Heart left ventricle (tissue), 13 donors: Measurements from ENCODE around the gene NLRP12.
"Not testable (repeated sequence)": the region's sequence is repeated elsewhere in the genome, so short reads cannot be mapped to it uniquely, and the experiment has no call there.

Experiments used
- POLR2A ChIP-seq, 2 donors: fragments of 450-650 bp; IDR thresholded peaks; one replicate each; pipeline ENCODE4 v1.6.1; 2017; ENCODE audit warnings: antibody characterized with exemption in 2 of 2, mild to moderate bottlenecking in 2 of 2, moderate library complexity in 2 of 2
- TF ChIP-seq, protein P1 (sequence below), 12 donors: fragments of 200-600 bp; sonication (generic) in 4 of 12; IDR thresholded peaks; one replicate each; pipeline versions ENCODE4 v1.5.0 to v1.8.0; 2018 to 2022; ENCODE audit warnings: antibody characterized with exemption in 12 of 12, mild to moderate bottlenecking in 5 of 12
- donor health status: ischemic (EF 13 %, LVEDD 7.1; RV severe dilation, severe dysfunction).
- donor health status: DM: no; HTN: yes; CAD: no.
- donor health status: DM: no; HTN: no; CAD: no.
- donor health status: ischemic (EF 25% LVEDD 6.9; RV normal size, moderate dysfunction).
- donor health status: ischemic (EF 25% LVEDD 5.7; RV mildly dilated, moderate dysfunction).
- donor health status: ischemic (EF 35%, LVEDD 5.7; RV mildly dilated, moderate dysfunction).
- donor health status: nonischemic (EF 11% LVEDD 7.7; RV severe dilation, severe dysfunction).
- donor health status: DM: yes; HTN: yes; CAD: no.
- donor health status: PGD.
- donor health status: ischemic (EF 29% LVEDD 5.4; RV normal size, mild dysfunction).
- donor health status: nonischemic (EF 23%, LVEDD 6.1; RV moderate dilation, normal function).

DNA sequence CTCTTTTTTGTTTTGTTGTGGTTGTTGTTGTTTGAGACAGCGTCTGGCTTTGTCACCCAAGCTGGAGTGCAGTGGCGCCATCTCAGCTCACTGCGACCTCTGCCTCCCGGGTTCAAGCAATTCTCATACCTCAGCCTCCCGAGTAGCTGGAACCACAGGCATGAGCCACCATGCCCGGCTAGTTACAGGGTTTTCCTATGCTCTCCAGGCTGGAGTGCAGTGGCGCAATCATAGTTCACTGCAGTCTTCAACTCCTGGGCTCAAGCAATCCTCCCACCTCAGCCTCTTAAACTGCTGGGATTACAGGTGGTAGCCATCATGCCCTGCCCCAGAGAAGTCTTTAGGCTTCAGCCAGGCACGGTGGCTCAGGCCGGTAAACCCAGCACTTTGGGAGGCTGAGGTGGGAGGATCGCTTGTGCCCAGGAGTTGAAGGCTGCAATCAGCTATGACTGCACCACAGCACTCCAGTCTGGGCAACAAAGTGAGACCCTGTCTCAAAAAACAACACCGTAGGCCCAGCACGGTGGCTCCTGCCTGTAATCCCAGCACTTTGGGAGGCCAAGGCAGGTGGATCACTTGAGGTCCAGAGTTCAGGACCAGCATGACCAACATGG lies 54.3 kb downstream of the NLRP12 start:
- TF ChIP-seq, protein P1, sequence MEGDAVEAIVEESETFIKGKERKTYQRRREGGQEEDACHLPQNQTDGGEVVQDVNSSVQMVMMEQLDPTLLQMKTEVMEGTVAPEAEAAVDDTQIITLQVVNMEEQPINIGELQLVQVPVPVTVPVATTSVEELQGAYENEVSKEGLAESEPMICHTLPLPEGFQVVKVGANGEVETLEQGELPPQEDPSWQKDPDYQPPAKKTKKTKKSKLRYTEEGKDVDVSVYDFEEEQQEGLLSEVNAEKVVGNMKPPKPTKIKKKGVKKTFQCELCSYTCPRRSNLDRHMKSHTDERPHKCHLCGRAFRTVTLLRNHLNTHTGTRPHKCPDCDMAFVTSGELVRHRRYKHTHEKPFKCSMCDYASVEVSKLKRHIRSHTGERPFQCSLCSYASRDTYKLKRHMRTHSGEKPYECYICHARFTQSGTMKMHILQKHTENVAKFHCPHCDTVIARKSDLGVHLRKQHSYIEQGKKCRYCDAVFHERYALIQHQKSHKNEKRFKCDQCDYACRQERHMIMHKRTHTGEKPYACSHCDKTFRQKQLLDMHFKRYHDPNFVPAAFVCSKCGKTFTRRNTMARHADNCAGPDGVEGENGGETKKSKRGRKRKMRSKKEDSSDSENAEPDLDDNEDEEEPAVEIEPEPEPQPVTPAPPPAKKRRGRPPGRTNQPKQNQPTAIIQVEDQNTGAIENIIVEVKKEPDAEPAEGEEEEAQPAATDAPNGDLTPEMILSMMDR (IDR thresholded peaks at IDR 0.05): not testable (repeated sequence)
- not testable (repeated sequence) for TF ChIP-seq POLR2A (IDR thresholded peaks at IDR 0.05)
